ENCODE measurements around the gene GPR158.

Gene GPR158

GRCh38 chr10:25497246-25497645 lies 322.4 kb downstream of the GPR158 start:
- H3K4me3 ChIP-seq (ENCODE audit: low read depth, low read length) = no peak overlapping the region
- no peak for TF ChIP-seq CTCF (IDR thresholded peaks at IDR 0.05; ENCODE audit: low read depth, low read length)
- in situ Hi-C loops (cut with HindIII; ENCODE audit: low sequenced_read_pairs) = no loop called here
- DNase-seq (ENCODE audit: low read depth, low spot score) = no peak

DNA sequence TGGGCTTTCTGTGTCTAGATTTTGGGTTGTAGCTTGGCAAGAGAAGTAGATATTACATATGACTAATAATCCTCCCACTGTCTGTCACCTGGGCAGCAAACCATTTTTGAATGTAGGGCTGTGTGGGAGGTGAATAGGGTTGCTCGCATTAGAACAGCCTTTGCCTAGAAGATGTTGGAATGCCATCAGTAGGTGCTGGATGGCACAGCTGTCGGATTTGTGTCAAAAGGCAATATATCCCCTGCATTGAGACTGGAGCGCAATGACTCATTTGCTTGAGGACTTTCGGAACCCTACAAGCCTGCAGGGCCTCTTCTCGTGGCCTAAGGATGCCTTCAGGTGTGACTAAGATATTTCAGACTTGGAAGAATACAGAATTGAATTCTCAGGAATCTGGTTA lies 323.8 kb downstream of the GPR158 start:
- TF ChIP-seq CTCF (IDR thresholded peaks at IDR 0.05; ENCODE audit: low read depth, low read length) = no peak
- in situ Hi-C loops (cut with HindIII; ENCODE audit: low sequenced_read_pairs) = no loop called here

DNA sequence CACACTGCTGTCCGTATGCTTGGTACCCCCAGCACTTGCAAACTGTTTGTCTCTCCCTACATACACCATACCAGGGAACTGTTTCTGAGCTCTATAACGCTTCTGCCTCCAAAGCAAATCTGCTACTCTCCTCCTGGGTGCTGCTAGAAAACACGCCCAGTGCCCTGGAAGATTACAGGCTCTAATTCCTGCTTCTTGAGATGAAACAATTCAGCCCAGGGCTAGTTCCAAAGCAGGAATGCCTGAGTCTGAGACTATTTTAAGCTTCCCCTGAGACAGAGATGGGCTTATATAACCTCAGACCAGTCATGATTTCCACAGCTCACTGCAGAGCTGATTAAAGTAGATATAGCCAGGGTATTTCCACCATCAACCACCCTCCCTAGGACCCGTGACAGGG lies 327.1 kb downstream of the GPR158 start:
- in situ Hi-C loops (cut with HindIII; ENCODE audit: low sequenced_read_pairs) = no loop called here
- no peak for DNase-seq (ENCODE audit: low read depth, low spot score)
- no peak for TF ChIP-seq CTCF (IDR thresholded peaks at IDR 0.05; ENCODE audit: low read depth, low read length)

More for the DNA sequence above, 323.8 kb downstream of the GPR158 start:
- H3K4me3 ChIP-seq (ENCODE audit: low read depth, low read length) = no peak overlapping the region
- no peak for DNase-seq (ENCODE audit: low read depth, low spot score)

DNA sequence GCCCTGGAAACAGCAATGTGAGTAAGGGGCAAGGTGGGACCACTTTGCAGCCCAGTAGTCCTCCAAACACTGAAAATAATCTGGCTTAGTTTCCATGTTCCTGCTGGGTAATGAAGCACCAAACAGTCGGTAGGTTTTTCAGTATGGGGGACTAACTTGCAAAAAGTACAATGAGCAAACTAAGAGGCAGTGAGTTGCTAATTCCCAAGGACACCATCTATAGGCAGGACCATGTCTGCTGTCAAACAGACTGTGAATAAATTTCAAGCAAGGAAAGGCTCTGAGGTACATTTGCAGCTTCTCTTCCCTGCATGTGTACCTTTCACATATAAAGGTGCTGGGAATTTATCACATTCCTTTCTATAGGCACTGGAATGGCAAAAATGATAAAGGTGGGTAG lies 327.7 kb downstream of the GPR158 start:
- DNase-seq (ENCODE audit: low read depth, low spot score) = no peak
- in situ Hi-C loops (cut with HindIII; ENCODE audit: low sequenced_read_pairs) = no loop called here
- TF ChIP-seq CTCF (IDR thresholded peaks at IDR 0.05; ENCODE audit: low read depth, low read length) = no peak
- H3K4me3 ChIP-seq (ENCODE audit: low read depth, low read length) = no peak overlapping the region

More for the DNA sequence above, 327.1 kb downstream of the GPR158 start:
- no peak overlapping the region for H3K4me3 ChIP-seq (ENCODE audit: low read depth, low read length)

DNA sequence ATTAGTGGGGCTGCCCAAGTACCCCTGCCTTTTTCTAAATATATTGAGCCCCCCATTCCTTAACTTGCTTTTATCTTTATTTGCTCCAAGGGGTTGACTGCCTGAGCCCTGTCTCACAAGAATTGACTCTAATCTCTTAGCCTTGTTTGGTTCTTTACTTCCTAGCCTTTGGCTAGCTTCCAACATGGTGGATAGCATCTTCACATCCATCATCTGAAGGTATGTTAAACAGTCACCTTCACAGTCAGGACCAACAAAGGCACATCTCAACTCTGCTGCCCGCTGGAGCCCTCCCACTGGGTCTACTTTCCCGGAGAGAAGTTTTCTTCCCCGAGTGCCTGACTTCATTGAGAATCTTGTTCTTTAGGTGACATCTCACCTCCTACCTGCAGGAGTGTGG lies 329.5 kb downstream of the GPR158 start:
- in situ Hi-C loops (cut with HindIII; ENCODE audit: low sequenced_read_pairs) = no loop called here
- DNase-seq (ENCODE audit: low read depth, low spot score) = no peak
- TF ChIP-seq CTCF (IDR thresholded peaks at IDR 0.05; ENCODE audit: low read depth, low read length) = no peak
- H3K4me3 ChIP-seq (ENCODE audit: low read depth, low read length) = no peak overlapping the region

- no peak for DNase-seq (ENCODE audit: low read depth, low spot score)
- in situ Hi-C loops (cut with HindIII; ENCODE audit: low sequenced_read_pairs) = no loop called here
- H3K4me3 ChIP-seq (ENCODE audit: low read depth, low read length) = no peak overlapping the region
- TF ChIP-seq CTCF (IDR thresholded peaks at IDR 0.05; ENCODE audit: low read depth, low read length) = no peak
Observed at GRCh38 chr10:25504838-25505237, 330.0 kb downstream of the GPR158 start.

GRCh38 chr10:25505466-25505865 lies 330.7 kb downstream of the GPR158 start:
- no peak overlapping the region for H3K4me3 ChIP-seq (ENCODE audit: low read depth, low read length)
- in situ Hi-C loops (cut with HindIII; ENCODE audit: low sequenced_read_pairs) = no loop called here
- TF ChIP-seq CTCF (IDR thresholded peaks at IDR 0.05; ENCODE audit: low read depth, low read length) = no peak
- DNase-seq (ENCODE audit: low read depth, low spot score) = no peak
